Left ventricle myocardium superior (tissue), 1 donor: ENCODE measurements around the gene STK32B. TPM values are rescaled to one million over a fixed set of nuclear protein-coding genes. Genes with fewer than 3 reads are reported as not detected.
"Not testable (repeated sequence)": the region's sequence is repeated elsewhere in the genome, so short reads cannot be mapped to it uniquely, and the experiment has no call there.

ENCODE experiments used
- ATAC-seq: fragments of 200-7000 bp; cut with Tn5 transposase; one replicate; pipeline ENCODE4 v1.9.1; 2020; ENCODE audit warnings: mild to moderate bottlenecking, moderate library complexity
- DNase-seq: peaks from one replicate; pipeline ENCODE4 v3.0.0-alpha.2; 2020
- intact Hi-C: fragments of 100-400 bp; cut with micrococcal nuclease; formaldehyde crosslinking; loops from one replicate; pipeline ENCODE4 v1.11.0; 2022
- long read RNA-seq: library from polyadenylated mRNA; unstranded; transcript quantifications from one replicate; pipeline ENCODE4 v2.0.0, GENCODE V29; 2021
- total RNA-seq: library from RNA; stranded (reverse); fragmentation: NEBNext Ultra II Directional; extraction: Animal tissue kit (Norgen Biotek cat#: 25700); gene quantifications from one replicate; pipeline ENCODE4 v1.2.1, GENCODE V29; 2021
- donor health status: DM: no; HTN: yes; CAD: no; lungs with severe emphysema.

Gene STK32B
- 1.4 TPM for total RNA-seq
- long read RNA-seq, partial matches to known transcripts, result 0 of 2 reads
- long read RNA-seq, other reads (novel, unspliced or antisense), result 2 of 2 reads

DNA sequence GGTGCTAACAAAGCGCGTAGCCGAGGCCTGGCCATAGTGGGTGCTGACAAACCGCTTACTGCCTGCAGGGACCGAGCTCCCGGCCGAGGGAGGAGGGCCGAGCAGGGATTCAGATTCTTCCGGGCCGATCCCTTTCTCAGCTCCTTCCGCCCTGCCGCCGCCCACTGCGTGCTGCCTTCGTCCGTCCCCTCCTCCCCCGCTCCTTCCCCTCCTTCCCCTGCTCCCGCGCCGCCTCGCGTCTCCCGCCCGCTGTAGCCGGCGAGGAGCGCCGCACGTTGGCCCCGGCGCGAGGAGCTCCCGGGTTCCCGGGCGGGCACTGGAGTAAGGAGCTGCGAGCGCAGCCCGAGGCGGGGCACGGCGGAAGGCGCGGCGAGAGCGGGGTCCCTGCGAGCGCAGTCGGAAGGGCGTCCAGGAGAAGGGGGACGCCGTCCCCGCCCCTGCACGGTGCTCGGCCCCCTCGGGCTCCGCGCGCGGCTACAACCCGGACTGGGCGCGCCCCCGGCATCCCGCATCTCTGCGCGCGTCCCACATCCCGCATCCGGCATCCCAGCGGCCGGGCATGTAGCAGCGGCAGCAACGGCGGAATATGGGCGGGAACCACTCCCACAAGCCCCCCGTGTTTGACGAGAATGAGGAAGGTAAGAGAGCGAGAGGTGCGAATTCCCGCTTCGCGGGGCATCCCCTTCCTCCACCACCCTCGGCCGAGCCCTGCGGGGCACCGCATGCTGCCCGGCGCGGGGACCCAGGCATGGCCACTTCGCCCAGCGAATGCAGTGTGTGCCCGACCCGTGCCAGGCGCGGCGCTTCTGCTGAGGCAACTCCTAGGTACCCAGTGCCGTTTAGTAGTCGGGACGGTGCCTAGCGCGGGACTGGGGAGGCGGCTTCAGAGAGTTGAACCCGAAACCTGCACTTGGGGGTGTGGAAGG, at the start of gene STK32B:
STK32B (plus strand) TSS at position 203 of the 926 bp plus-strand sequence.
- DNase-seq (peak; percentile 76), ATAC-seq (peak; percentile 92)
- intact Hi-C loops, result no loop called here

GRCh38 chr4:5001641-5002040, 49.6 kb upstream of the STK32B start:
- ATAC-seq, DNase-seq, intact Hi-C loops: not testable (repeated sequence)

GRCh38 chr4:5003372-5003857, 47.9 kb upstream of the STK32B start:
- DNase-seq (no peak), ATAC-seq (no peak)
- intact Hi-C loops, result no loop called here

- DNase-seq (no peak), ATAC-seq (no peak)
- intact Hi-C loops, result no loop called here
Measured at GRCh38 chr4:5003918-5004317, 47.4 kb upstream of the STK32B start.

DNA sequence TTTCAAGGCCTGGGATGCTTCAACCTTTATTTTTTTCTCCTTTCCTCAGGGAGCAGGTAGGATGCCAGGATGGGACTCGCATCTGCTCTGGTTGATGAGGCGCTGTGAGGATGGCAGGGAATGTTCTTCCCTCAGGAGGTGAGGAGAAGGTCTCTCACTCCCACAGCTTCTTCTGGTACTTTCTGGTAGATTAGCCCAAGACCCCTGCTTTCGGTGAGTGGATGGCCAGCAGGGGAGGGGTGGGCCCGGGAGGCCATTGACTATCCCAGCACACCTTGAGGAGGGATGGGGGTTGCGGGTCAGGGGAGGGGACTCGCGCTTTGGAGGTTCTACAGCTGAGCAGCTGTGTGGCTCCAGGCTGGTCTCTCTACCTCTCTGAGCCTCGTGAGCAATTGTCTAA, 46.8 kb upstream of the STK32B start:
- ATAC-seq (no peak), DNase-seq (no peak)
- intact Hi-C loops, result no loop called here

DNA sequence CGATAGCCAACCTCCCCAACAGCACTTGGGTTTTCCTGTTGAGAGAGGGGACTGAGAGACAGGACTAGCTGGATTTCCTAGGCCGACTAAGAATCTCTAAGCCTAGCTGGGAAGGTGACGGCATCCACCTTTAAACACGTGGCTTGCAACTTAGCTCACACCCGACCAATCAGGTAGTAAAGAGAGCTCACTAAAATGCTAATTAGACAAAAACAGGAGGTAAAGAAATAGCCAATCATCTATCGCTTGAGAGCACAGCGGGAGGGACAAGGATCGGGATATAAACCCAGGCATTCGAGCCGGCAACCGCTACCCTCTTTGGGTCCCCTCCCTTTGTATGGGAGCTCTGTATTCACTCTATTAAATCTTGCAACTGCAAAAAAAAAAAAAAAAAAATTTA, 44.3 kb upstream of the STK32B start:
- DNase-seq, intact Hi-C loops, ATAC-seq: not testable (repeated sequence)

DNA sequence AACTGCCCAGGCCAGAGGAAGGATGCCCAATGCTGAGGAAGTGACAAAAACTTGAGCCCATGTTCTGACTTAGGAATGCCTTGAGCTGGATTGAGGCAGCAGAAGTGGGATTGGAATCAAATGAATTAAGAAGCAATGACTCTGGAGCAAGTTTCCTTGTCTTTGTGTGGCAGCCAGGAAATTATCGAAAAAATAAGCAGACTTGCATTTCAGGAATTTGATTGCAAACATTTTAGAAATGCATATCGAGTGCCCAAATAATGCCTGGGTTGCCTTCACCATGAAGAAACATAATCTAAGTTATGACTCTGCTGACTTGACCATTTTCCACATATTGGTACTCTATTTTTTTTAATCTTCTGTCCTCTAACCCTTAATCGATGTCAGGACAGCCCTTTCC, 41.5 kb upstream of the STK32B start:
- DNase-seq, result no peak
- intact Hi-C loops, result no loop called here
- ATAC-seq, result no peak

- no peak for ATAC-seq
- DNase-seq, result no peak
- intact Hi-C loops, result no loop called here
Measured at GRCh38 chr4:5010984-5011383, 40.3 kb upstream of the STK32B start.

GRCh38 chr4:5012244-5012898, 38.9 kb upstream of the STK32B start:
- intact Hi-C loops, result no loop called here
- DNase-seq (no peak), ATAC-seq (no peak)

DNA sequence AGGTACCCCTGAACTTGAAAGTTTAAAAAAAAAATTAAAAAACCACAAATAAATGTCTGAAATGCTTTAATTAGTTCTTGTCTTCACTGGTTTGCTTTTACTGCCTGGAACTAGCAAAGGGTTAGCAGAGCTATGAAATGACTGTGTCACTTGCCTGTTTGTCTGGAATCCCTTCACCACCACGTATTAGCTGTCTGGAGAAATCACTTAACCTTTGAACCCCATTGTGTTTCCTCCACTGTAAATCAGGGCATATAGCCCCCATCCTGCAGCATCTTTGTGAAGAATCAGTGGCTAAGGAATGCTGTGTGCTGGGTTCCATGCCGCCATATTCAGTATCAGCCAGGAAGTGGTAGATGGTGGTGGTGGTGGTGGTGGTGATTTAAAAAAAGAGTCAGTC, 38.3 kb upstream of the STK32B start:
- ATAC-seq (no peak), DNase-seq (no peak)
- intact Hi-C loops, result no loop called here

DNA sequence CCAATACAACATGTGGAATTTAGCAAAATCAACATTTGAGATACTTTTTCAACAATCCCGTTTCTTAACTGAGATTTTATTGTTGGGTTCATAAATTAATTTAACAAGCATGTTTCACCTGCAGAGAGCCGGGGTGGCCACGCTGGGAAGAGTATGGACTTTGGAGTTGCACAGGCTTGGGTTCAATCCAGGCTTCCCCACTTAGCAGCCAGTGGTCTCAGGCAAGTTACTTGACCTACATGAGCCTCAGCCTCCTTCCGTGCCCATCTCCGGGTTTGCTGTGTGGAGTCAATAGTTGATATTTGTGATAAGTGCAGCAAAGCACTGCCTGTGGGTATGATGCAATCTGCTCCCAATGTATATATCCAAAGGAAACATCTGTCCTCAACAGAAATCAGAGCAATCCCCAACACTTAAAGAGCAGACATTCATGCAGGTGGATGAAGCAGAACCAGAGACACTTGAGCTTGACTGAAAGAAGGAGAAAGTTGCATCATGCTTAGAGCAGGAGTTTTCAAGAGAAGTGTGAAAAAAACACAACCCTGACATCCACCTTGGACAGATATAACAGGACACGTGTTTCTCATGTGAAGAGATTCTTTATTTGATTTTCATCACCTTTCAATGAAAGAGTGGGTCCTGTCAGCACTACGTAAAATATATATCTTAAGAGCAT, 37.1 kb upstream of the STK32B start:
- ATAC-seq, result no peak
- intact Hi-C loops, result no loop called here
- DNase-seq, result no peak

DNA sequence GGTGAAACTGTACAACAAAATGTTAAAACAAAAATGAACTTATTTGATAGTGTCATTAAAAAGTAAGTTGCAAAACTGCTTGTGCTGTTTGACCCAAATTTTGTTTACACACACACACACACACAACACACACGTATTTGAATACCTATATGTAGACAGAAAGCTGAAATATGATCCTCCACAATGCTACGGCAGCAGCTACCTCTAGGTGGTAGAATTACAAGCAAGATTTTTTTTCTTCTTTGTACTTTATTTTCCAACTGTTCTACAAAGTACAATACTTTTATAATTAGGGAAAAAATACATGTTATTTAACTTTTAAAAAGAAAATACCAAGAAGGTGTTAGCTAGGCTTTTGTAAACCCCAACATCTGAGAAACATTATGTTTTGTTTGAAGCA, 33.2 kb upstream of the STK32B start:
- ATAC-seq (no peak), DNase-seq (no peak)
- intact Hi-C loops, result no loop called here

DNA sequence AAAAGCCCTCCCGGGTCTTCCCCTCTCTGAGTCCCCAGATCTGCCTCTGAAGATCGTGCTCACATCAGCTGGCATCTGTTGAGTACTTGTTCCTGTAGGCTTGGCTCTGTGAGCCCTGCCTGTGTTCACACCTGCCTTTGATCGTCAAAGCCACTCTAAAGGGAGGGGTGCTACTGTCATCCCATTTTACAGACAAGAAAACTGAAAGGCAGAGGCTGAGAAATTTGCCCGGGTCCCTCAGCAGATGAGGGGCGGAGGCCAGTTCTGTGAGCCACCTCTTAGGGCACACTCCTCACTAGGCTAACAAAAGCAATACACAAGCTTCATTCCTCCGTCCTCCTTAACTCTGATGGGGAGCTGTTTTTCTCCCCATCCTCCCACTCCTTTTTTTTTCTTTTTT, 32.7 kb upstream of the STK32B start:
- DNase-seq (no peak), ATAC-seq (no peak)
- intact Hi-C loops, result no loop called here

DNA sequence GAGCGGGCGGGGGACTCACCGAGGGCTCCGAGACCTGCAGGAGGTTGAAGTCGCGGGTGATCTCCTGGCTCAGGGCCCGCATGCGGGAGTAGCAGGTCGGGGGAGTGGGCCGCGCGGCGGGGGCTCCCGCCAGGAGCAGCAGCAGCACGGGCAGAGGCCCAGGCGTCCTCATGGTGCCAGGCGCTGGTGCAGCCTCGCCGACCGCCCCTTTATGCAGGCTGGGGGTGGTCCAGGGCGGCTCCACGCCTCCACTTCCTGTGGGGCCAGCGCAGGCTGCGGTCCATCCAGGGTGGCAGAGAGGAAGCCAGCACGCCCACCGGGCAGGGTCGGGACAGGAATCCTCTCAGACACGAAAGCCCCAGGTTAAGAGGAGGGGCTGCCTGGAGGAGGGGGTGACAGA, 32.0 kb upstream of the STK32B start, which contains the start of gene CYTL1:
CYTL1 (minus strand) TSS at position 185 of the 400 bp plus-strand sequence; CDS start at position 172, 13 bp downstream.
- ATAC-seq, result no peak
- intact Hi-C loops, result no loop called here
- peak; percentile 33 for DNase-seq

GRCh38 chr4:5019796-5020195, 31.5 kb upstream of the STK32B start:
- ATAC-seq (no peak), DNase-seq (no peak)
- intact Hi-C loops, result no loop called here

GRCh38 chr4:5020341-5020740, 30.9 kb upstream of the STK32B start:
- DNase-seq, result no peak

DNA sequence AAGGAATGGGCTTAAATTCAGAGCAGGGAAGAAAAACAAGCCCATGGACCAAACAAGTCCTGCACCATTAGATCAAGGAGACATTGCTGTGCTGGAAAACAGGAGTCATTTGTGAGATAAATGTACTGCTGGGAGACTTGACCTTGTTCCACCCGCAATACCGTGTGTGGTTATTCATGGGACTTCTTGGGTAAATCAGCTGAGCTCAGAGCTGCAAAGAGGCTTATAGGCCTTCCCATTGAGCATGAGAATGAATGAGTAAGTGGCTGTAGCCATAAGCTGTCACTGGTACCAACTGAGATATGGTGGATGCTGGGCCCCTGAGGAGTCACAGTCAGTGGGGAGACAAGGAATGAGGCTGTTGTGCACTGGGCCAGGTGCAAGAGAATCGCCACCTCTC, 29.7 kb upstream of the STK32B start:
- no peak for ATAC-seq
- DNase-seq, result no peak
- intact Hi-C loops, result no loop called here

More at GRCh38 chr4:5020341-5020740, 30.9 kb upstream of the STK32B start:
- no peak for ATAC-seq
- intact Hi-C loops, result no loop called here

- intact Hi-C loops, result no loop called here
Measured at GRCh38 chr4:5024673-5025072, 26.6 kb upstream of the STK32B start.

GRCh38 chr4:5026371-5026770, 24.9 kb upstream of the STK32B start:
- intact Hi-C loops, result no loop called here
- no peak for ATAC-seq
- no peak for DNase-seq

More at GRCh38 chr4:5024673-5025072, 26.6 kb upstream of the STK32B start:
- DNase-seq, result no peak
- ATAC-seq, result no peak

DNA sequence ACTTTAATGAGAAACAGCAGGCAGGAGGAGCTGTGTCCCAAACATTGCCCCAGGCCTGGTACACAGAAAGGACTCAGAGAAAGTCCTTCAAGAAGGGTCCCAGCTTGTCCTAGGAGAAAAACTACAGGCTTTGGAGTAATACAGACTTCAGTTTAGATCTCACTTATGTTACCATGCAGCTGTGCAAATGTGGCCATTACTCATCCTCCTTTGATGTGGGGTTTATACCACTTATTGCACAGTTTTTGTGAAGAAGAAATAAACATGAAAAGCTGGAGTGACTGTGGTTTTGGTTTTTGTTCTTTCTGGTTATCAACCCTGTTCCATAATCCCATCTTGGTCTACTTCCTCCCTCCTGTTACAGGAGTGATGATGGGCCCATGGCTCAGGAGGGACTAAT, 23.9 kb upstream of the STK32B start:
- intact Hi-C loops, result no loop called here
- DNase-seq (no peak), ATAC-seq (no peak)
